ENCODE data around the gene CACNA1H. TPM values are rescaled to one million over a fixed set of nuclear protein-coding genes. Genes with fewer than 3 reads are reported as not detected.
"Not testable (repeated sequence)": the region's sequence is repeated elsewhere in the genome, so short reads cannot be mapped to it uniquely, and the experiment has no call there.

The CACNA1H gene
- total RNA-seq, 1 donor from 2014 or later: 9.5 TPM

- Histone ChIP-seq H3K4me2 (no peak overlapping the region), H3F3A (ENCODE audit: low read depth) (no peaks in the 10 kb centered on the region), H3K9me3 (ENCODE audit: low read depth) (no peaks in the 10 kb centered on the region), H3K27me3 (no peaks in the 10 kb centered on the region), H3K27ac (no peak overlapping the region), H2AFZ (replicated peaks) (no peak overlapping the region), H3K9ac (no peak overlapping the region), H3K36me3 (no peaks in the 10 kb centered on the region), H4K20me1 (ENCODE audit: low read depth) (no peaks in the 10 kb centered on the region), H3K4me3 (no peak overlapping the region), H3K4me1 (no peaks in the 10 kb centered on the region), H3K79me2 (ENCODE audit: low read depth) (no peaks in the 10 kb centered on the region)
- peak overlapping the region; percentile 29 for H3K27ac Mint-ChIP-seq
- TF ChIP-seq, protein P1, sequence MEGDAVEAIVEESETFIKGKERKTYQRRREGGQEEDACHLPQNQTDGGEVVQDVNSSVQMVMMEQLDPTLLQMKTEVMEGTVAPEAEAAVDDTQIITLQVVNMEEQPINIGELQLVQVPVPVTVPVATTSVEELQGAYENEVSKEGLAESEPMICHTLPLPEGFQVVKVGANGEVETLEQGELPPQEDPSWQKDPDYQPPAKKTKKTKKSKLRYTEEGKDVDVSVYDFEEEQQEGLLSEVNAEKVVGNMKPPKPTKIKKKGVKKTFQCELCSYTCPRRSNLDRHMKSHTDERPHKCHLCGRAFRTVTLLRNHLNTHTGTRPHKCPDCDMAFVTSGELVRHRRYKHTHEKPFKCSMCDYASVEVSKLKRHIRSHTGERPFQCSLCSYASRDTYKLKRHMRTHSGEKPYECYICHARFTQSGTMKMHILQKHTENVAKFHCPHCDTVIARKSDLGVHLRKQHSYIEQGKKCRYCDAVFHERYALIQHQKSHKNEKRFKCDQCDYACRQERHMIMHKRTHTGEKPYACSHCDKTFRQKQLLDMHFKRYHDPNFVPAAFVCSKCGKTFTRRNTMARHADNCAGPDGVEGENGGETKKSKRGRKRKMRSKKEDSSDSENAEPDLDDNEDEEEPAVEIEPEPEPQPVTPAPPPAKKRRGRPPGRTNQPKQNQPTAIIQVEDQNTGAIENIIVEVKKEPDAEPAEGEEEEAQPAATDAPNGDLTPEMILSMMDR (IDR thresholded peaks at IDR 0.05): no peak
- TF ChIP-seq EZH2 (IDR thresholded peaks at IDR 0.05) (no peak), EZH2phosphoT487 (IDR thresholded peaks at IDR 0.05) (no peak)
- no peak for DNase-seq (ENCODE audit: low spot score)
- H3K27me3 Mint-ChIP-seq (ENCODE audit: insufficient read depth, low read depth): peaks cover 6% of the 10 kb centered on the region
- H3K4me3 Mint-ChIP-seq: peak overlapping the region; percentile 71
- no peaks in the 10 kb centered on the region for H3K9me3 Mint-ChIP-seq
- no peaks in the 10 kb centered on the region for H3K36me3 Mint-ChIP-seq
- H3K4me1 Mint-ChIP-seq: peaks cover 2% of the 10 kb centered on the region
These were observed 85.1 kb downstream of the CACNA1H start for GRCh38 chr16:1237990-1238389.

GRCh38 chr16:1238909-1239308 is 86.0 kb downstream of the CACNA1H start:
- H3K36me3 ChIP-seq; H3K4me3 Mint-ChIP-seq; H4K20me1 ChIP-seq (ENCODE audit: low read depth); H3K4me1 Mint-ChIP-seq; H3K36me3 Mint-ChIP-seq; H3K27ac ChIP-seq; H3K79me2 ChIP-seq (ENCODE audit: low read depth); H2AFZ ChIP-seq (replicated peaks); H3K4me2 ChIP-seq; H3K4me3 ChIP-seq; H3K27me3 ChIP-seq; DNase-seq (ENCODE audit: low spot score); H3K9me3 Mint-ChIP-seq; H3K27me3 Mint-ChIP-seq (ENCODE audit: insufficient read depth, low read depth); H3K9me3 ChIP-seq (ENCODE audit: low read depth); H3F3A ChIP-seq (ENCODE audit: low read depth); H3K4me1 ChIP-seq; H3K9ac ChIP-seq: not testable (repeated sequence)
- peak overlapping the region; percentile 4 for H3K27ac Mint-ChIP-seq

DNA sequence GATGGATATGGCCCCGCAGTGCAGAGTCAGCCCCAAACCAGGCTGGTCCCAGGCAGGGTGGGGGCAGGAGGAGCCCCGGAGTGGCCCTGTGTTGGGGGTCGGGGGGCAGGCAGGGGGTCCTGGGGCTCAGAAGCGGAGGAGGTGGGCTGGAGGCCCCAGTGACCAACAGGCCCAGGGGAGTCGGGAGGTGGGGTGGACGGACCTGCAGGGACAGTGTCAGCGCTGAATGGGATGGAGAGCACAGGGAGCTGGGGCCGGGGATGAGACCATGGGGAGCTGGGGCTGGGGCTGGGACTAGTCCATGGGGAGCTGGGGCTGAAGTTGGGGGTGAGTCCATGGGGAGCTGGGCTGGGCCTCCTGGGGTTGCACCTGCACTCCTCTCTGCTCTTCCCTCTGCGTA is 86.7 kb downstream of the CACNA1H start:
- not testable (repeated sequence) for H3K36me3 Mint-ChIP-seq; H3K4me1 ChIP-seq; H3K36me3 ChIP-seq; H3K9ac ChIP-seq; H3K4me1 Mint-ChIP-seq; H2AFZ ChIP-seq (replicated peaks); H3K4me3 ChIP-seq; H3K27ac ChIP-seq; H3K27me3 ChIP-seq; H3K27ac Mint-ChIP-seq; H3K27me3 Mint-ChIP-seq (ENCODE audit: insufficient read depth, low read depth); H3K79me2 ChIP-seq (ENCODE audit: low read depth); H4K20me1 ChIP-seq (ENCODE audit: low read depth); DNase-seq (ENCODE audit: low spot score); H3F3A ChIP-seq (ENCODE audit: low read depth); H3K9me3 Mint-ChIP-seq; H3K4me3 Mint-ChIP-seq; H3K4me2 ChIP-seq; H3K9me3 ChIP-seq (ENCODE audit: low read depth)

GRCh38 chr16:1240436-1240835 is 87.5 kb downstream of the CACNA1H start, which contains the start of gene TPSAB1:
TSS of gene TPSAB1 (plus strand) at chr16:1240705. CDS start at chr16:1240939, 234 bp downstream.
- not testable (repeated sequence) for H3K4me1 Mint-ChIP-seq; H2AFZ ChIP-seq (replicated peaks); H3K36me3 ChIP-seq; H3K9ac ChIP-seq; H3K4me1 ChIP-seq; H4K20me1 ChIP-seq (ENCODE audit: low read depth); H3K36me3 Mint-ChIP-seq; DNase-seq (ENCODE audit: low spot score); H3K79me2 ChIP-seq (ENCODE audit: low read depth); H3K9me3 ChIP-seq (ENCODE audit: low read depth); H3K9me3 Mint-ChIP-seq; H3K4me3 ChIP-seq; H3K27ac ChIP-seq; H3K27me3 Mint-ChIP-seq (ENCODE audit: insufficient read depth, low read depth); H3K4me2 ChIP-seq; H3K27me3 ChIP-seq; H3K27ac Mint-ChIP-seq; H3F3A ChIP-seq (ENCODE audit: low read depth); H3K4me3 Mint-ChIP-seq

GRCh38 chr16:1241081-1241480 is 88.2 kb downstream of the CACNA1H start:
- H3K9me3 ChIP-seq (ENCODE audit: low read depth); H3K4me3 ChIP-seq; H3K9me3 Mint-ChIP-seq; H4K20me1 ChIP-seq (ENCODE audit: low read depth); H3K4me3 Mint-ChIP-seq; H3K4me2 ChIP-seq; H2AFZ ChIP-seq (replicated peaks); H3K36me3 ChIP-seq; H3K4me1 ChIP-seq; H3K27ac Mint-ChIP-seq; DNase-seq (ENCODE audit: low spot score); H3K27me3 Mint-ChIP-seq (ENCODE audit: insufficient read depth, low read depth); H3F3A ChIP-seq (ENCODE audit: low read depth); H3K4me1 Mint-ChIP-seq; H3K9ac ChIP-seq; H3K27ac ChIP-seq; H3K79me2 ChIP-seq (ENCODE audit: low read depth); H3K36me3 Mint-ChIP-seq: not testable (repeated sequence)
- H3K27me3 ChIP-seq: peaks cover 11% of the 10 kb centered on the region

DNA sequence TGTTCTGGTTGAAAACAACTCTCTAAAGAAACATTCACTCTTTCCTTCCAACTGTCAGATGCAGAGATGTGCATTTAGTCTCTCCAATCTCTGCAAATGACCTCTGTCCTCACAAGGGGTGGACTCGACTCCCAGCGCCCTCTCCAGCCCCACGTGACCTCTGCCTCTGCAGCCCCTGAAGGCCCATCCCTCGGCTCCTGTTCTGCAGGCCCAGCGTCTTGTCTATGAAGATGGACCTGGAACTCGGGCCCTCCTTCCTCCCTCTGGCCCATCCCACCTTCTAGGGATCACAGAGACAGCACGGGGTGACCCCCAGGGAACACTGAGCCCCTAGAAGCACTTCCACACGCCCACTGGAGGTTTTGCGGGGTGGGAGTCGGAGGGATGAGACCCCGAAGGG is 90.5 kb downstream of the CACNA1H start:
- H2AFZ ChIP-seq (replicated peaks); H3K27me3 Mint-ChIP-seq (ENCODE audit: insufficient read depth, low read depth); H3K36me3 Mint-ChIP-seq; H4K20me1 ChIP-seq (ENCODE audit: low read depth); H3K4me1 Mint-ChIP-seq; H3K4me3 ChIP-seq; H3K36me3 ChIP-seq; H3K79me2 ChIP-seq (ENCODE audit: low read depth); H3K9me3 Mint-ChIP-seq; H3K4me3 Mint-ChIP-seq; H3F3A ChIP-seq (ENCODE audit: low read depth); H3K9me3 ChIP-seq (ENCODE audit: low read depth); H3K4me1 ChIP-seq; H3K27ac ChIP-seq; H3K9ac ChIP-seq; DNase-seq (ENCODE audit: low spot score); H3K27ac Mint-ChIP-seq; H3K4me2 ChIP-seq: not testable (repeated sequence)
- peaks cover 33% of the 10 kb centered on the region for H3K27me3 ChIP-seq

DNA sequence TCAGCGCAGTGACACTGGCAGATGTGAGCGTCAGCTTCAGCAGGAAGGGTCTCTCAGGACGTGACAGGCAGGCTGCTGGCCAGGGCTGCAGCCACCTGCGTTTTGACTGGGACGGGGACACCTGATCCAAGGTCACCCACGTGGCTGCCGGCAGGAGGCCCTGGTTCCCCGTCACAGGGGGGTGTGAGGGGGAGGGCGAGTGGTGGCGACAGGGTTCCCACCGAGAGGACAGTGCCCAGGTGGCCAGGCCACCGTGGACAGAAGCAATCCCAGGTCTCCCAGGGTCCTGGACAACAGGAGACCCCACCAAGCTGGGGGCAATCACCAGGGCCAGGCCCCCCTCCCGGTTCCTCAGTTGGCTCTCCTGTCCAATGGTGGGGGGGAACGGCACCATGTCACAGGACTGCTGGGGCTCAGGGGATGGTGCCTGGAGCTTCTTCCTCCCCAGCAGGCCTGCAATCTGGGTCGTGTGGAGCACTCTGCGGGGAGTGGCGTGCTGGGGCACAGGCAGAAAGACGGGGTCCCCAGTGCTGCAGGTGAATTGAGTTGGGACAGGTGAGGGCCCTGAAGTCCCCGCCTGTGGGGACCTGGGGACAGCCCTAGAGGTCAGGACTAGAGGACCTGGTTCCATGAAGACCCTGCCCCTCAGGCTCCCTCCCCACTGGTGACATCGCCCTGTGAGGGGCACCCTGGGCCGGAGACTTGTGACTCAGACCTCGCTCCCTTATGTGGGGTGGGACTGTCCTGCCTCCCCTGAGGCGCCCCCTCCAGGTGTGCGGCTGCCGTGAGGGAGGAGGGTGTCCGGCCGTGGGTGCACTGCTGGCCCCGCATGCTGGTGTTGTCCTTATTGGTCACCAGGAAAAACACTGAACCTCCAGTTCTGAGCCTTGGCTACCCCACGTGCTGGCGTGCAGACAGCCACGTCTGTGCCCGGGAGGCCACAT is 91.3 kb downstream of the CACNA1H start:
- H3F3A ChIP-seq (ENCODE audit: low read depth); H3K4me1 Mint-ChIP-seq; H3K36me3 ChIP-seq; H3K79me2 ChIP-seq (ENCODE audit: low read depth); H3K4me3 ChIP-seq; H4K20me1 ChIP-seq (ENCODE audit: low read depth); DNase-seq (ENCODE audit: low spot score); H3K9ac ChIP-seq; H3K4me2 ChIP-seq; H3K27me3 Mint-ChIP-seq (ENCODE audit: insufficient read depth, low read depth); H3K4me3 Mint-ChIP-seq; H3K9me3 Mint-ChIP-seq; H3K9me3 ChIP-seq (ENCODE audit: low read depth); H3K27ac Mint-ChIP-seq; H3K4me1 ChIP-seq; H3K27ac ChIP-seq; H2AFZ ChIP-seq (replicated peaks); H3K36me3 Mint-ChIP-seq: not testable (repeated sequence)
- H3K27me3 ChIP-seq: peaks cover 33% of the 10 kb centered on the region
